GM12801 (cell line): ENCODE measurements around the gene LEMD1.

Source experiments
- TF ChIP-seq, protein P1 (sequence below): IDR thresholded peaks from one replicate; pipeline ENCODE4 v1.5.1; 2011; ENCODE audit warnings: control low read depth; ENCODE audit not compliant: insufficient read length; ENCODE audit errors: extremely low read depth

Gene LEMD1

DNA sequence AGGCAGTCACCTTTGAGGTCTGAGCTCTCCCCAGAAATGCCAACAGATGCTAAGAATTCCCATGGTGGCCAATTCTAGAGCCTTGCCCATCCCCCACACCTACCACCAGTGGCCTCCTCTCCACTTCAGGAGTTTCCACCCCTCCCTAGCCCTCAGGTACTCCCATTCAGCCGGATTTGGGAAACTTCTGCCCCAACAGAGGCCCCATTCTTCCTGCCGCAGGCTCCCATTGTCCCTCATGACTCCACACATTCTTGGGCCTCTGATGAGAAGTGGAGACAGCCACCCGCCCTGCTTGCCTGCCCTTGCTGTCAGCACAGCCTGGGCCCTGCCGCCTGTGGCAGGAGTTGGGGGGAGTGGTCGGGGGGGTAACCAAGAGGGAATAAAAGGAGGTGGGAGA lies 29.3 kb upstream of the LEMD1 start:
- TF ChIP-seq, protein P1, sequence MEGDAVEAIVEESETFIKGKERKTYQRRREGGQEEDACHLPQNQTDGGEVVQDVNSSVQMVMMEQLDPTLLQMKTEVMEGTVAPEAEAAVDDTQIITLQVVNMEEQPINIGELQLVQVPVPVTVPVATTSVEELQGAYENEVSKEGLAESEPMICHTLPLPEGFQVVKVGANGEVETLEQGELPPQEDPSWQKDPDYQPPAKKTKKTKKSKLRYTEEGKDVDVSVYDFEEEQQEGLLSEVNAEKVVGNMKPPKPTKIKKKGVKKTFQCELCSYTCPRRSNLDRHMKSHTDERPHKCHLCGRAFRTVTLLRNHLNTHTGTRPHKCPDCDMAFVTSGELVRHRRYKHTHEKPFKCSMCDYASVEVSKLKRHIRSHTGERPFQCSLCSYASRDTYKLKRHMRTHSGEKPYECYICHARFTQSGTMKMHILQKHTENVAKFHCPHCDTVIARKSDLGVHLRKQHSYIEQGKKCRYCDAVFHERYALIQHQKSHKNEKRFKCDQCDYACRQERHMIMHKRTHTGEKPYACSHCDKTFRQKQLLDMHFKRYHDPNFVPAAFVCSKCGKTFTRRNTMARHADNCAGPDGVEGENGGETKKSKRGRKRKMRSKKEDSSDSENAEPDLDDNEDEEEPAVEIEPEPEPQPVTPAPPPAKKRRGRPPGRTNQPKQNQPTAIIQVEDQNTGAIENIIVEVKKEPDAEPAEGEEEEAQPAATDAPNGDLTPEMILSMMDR: no peak

DNA sequence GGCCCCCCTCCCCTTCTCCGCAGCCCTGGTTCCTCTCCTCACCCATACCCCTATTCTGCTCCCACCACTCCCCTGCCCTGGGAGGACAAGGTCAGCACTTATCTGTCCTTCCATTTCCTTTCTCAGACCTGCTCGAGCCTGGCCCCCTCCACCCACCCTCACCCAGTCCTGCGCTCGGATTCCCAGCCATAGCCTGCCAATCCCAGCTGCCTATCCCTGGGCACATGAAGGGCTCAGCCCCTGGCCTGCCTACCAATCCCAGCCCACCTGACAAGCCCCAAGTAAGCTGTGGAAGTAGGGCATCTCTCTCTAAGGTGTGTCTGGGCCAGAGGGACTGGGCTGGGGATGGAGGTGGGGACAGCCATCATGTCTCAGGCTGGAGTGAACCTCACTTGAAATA lies 28.6 kb upstream of the LEMD1 start:
- TF ChIP-seq, protein P1: no peak

DNA sequence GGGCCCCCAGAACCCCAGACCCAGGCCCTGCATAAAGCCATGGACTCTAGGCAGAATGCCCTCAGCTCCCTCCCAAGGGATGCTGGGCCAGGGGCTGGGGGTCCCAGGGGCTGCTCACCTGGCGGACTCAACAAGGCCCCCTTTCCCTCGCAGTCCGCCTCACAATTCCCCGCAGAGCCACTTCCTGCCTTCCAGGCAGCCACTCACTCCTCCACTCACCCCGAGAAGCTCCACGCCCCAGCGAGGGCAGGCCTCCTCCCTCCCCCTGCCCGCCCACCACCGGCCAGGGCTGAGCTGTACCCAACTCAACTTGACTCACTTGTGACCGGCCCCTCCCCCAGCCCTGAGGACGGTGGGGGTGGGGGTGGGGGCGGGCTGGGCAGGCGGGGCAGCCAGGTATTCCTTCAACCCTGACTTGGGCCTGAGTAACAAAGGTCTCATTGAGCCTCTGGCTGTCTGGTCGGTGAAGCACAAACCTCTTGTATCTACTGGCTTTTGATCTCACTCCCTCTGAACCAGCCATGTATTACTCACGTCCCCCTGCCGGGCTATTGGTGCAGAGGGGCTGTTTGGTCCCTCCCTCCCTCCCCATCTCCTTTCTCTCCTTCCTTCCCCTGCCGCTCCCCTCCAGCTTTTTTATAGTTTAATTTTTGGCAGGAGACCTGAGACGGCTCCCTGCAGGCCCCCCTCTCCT lies 28.0 kb upstream of the LEMD1 start:
- TF ChIP-seq, protein P1: no peak

DNA sequence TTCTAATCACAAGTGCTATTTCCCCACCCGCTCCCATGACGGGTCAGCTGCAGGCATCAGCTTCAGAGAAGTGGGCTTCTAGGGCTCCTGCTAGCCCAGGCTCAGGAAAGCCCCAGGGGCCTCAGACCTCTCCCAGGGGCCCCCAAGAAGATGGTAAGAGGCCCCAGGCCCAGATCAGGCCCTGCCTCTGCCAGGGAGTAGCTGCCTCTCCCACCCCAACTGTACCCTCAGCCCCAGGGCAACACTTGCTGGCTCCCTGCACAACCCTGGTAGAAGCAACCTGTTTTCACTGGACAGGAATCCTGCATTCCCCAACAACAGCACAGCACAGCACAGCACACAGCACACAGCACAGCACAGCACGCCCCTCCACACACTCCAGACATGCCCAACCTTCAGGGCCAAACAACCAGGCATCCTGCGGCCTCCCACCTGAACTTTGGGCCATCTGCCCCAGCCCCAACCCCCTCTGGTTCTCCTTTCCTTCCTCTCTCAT lies 27.4 kb upstream of the LEMD1 start:
- TF ChIP-seq, protein P1: no peak

DNA sequence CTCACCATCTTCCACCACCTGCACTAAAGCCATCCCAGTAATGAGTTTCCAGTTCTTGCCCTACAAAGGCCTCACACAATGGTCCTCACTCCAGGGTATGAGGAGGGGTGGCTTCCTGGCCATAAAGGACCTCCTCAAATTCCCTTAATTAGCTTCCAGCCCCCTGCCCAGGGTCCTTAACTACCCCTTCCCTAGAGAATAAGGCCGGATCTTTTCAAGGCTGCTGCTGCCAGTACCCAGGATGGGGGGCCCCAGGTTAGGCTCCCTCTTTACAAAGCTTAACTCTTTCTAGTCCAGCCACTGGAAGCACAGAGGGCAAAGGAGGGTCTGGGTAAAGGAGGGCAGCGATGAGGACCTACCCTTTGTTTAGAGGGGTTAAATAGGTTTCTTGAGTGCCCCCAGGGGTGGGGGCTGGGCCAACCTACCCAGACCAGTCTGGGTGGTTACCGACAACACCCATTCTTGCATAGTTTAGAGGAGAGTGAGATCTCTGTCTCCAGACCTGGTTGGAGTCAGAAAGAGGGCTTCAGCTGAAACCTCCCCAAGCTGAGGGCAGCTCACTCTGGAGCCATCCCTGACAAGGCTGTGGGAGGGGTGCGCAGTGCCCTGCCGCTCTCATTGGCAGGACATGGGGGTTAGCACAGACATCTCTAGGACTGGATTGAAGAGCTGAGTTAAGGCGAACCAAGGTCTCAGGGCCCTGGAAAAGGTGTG lies 26.8 kb upstream of the LEMD1 start:
- TF ChIP-seq, protein P1: no peak

DNA sequence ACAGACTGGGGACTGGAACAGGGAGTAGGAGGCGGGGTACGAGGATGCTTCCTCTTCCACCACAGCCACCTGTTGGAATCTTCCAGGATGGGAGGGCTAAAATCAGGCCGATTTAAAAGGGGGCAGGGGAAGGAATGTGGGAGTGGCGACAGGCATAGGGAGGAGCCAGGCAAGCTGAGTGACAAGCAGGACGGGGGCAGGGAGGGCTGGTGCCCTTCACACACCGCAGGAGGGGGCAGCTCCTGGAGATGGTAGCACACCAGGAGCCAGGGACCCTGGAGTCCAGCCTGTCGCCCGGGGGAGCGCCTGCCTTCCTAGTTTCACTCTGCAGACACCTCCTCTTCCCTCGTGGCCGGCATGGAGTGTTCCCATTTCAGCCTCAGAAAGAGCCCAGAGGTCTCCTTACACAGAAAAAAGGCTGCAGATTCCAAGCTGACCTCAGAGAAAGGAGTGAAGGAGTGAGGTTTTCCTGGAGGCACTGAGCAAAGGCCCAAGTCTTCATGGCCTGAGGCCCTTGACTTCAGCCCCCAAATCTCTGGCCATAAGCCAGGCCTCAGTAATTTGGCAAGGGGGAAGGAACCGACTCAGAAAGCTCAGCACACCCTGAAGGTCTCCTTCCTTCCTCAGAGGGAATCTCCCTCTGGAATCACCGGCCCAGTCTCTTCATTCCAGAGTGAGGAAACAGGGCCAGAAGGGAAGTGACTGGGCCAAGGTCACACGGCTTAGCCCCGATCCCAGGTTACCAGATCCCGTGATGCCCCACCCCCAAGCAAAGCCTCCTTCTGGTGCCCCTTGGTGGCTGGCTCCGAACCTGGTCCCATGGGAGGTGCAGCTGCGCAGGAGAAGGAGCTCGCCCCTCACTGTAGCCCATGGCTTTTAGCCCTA lies 25.8 kb upstream of the LEMD1 start:
- TF ChIP-seq, protein P1: no peak

DNA sequence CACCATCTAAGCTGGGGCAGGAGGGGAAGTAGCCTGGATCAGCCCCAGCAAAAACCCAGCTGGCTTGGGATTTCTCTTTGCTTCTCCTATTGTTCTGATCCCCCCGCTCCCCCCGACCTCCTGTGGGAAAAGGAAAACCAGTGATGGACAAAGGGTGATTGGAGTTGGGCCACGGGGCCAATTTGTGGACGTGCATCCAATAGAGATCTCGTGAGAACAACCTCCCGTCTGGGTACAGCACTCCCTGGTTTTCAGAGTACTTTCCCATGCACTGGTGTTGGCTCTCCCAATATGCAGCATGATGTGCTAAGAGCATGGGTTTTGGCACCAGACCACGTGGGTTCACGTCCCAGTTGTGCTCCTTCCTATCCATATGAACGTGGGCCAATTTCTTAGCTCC lies 25.0 kb upstream of the LEMD1 start:
- TF ChIP-seq, protein P1: no peak
